Measurements from ENCODE around the gene FBXO47.
"Not testable (repeated sequence)": the region's sequence is repeated elsewhere in the genome, so short reads cannot be mapped to it uniquely, and the experiment has no call there.

FBXO47 gene

GRCh38 chr17:38980490-38981217, 13.5 kb upstream of the FBXO47 start:
- DNase-seq (ENCODE audit: low read depth, low spot score), result no peak

DNA sequence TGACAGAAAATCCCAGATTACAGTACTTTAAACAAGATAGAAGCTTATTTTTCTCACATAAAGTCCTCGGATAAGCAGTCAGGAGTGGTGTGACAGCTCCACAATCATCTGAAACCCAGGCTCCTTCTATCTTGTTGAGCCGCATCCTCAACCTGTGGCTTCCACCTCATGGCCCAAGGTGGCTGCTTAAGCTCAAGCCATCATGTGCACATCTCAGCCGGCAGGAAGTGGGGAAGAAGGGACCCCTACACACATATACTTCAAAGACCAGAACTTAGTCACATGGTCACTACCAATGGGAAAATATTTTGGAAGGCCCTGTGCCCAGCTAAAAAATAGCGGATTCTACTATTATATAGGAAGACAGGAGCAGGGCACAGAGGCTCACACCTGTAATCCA, 11.0 kb upstream of the FBXO47 start:
- no peak for DNase-seq (ENCODE audit: low read depth, low spot score)

- DNase-seq (ENCODE audit: low read depth, low spot score), result not testable (repeated sequence)
Measured at GRCh38 chr17:38976187-38976551, 9.0 kb upstream of the FBXO47 start.

DNA sequence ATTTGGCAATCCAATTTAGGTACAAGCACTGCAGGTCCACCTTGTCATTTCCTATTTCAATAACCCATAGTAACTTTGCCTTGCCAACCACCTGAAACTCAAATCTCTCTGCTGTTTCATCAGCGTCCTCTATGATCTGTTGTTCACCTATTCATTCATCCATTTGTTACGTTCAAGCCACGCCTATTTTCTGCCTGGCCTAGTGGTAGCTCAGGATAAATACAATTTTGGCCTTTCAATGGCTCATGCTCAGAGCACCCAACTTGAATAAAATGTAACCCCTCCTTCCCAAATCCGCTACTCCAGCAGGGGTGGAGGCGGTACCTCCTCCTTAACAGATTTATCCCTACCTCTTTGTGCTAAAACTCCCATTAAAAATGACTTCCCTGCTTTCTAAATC, 3.6 kb upstream of the FBXO47 start:
- DNase-seq (ENCODE audit: low read depth, low spot score), result no peak

DNA sequence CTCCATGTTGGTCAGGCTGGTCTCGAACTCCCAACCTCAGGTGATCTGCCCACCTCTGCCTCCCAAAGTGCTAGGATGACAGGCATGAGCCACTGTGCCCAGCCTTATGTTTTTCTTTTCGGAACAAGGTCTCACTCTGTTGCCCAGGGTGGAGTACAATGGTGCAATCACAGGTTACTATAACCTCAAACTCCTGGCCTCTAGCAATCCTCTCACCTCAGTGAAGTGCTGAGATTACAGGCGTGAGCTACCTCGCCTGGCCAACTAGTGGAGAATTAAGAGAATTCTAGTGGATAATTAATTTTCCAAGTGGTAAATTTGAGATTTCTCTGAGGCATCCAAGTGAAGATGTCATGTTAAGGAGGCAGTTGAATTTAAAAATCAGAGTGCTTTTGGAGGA, 2.9 kb upstream of the FBXO47 start:
- no peak for DNase-seq (ENCODE audit: low read depth, low spot score)

- DNase-seq (ENCODE audit: low read depth, low spot score), result no peak
Measured at GRCh38 chr17:38969281-38969680, 2.1 kb upstream of the FBXO47 start.

DNA sequence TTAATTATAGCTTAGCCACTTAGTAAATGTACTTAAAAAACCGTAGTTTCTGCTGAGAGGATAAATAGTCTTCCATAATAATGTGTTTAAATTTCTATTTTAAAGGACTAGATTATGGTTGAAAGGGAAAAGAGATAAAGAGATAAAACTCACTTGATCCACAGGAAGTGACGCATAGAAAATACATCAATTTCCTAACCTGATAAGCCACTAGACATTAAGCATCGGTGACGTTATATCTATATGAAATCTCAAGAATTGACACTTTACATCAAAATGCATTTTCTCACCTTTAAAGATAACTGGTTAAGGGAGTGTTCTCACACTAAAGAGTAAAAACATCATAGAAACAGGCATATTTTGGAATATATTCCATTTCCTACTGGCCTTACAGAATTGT, 5.8 kb downstream of the FBXO47 start:
- no peak for DNase-seq (ENCODE audit: low read depth, low spot score)

DNA sequence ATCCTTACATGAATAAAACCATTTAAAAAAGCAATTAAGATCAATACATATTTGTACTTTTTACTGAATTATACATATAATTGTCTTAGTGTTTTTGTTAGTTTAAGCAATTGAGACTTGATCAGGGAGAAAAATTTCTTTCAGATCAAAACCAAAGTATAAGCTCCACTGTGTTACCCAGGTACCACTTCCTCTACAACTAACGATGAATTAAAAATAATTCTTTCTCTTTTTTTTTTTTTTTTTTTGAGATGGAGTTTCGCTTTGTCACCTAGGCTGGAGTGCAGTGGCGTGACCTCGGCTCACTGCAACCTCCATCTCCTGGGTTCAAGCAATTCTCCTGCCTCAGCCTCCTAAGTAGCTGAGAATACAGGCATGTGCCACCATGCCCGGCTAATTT, 6.8 kb downstream of the FBXO47 start:
- no peak for DNase-seq (ENCODE audit: low read depth, low spot score)

- no peak for DNase-seq (ENCODE audit: low read depth, low spot score)
Measured at GRCh38 chr17:38959508-38959907, 7.7 kb downstream of the FBXO47 start.

DNA sequence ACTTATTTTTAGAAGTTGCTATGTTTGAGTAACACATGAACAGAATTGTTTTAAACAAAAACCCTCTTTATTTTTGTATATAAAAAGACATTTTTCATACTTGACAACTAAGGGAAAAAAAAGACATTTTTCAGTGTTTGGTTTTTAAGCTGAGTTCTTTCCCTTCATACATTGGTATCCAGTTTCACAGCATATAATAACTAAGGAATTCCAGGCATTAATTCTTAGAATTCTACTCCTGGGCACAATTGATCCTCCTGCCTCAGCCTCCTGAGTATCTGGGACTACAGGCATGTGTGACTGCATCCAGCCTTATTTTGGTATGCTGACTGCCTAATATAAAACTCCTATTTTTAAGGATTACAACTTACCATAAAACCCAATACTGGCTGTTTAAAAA, 8.4 kb downstream of the FBXO47 start:
- DNase-seq (ENCODE audit: low read depth, low spot score), result no peak

GRCh38 chr17:38958326-38958725, 8.9 kb downstream of the FBXO47 start:
- no peak for DNase-seq (ENCODE audit: low read depth, low spot score)

DNA sequence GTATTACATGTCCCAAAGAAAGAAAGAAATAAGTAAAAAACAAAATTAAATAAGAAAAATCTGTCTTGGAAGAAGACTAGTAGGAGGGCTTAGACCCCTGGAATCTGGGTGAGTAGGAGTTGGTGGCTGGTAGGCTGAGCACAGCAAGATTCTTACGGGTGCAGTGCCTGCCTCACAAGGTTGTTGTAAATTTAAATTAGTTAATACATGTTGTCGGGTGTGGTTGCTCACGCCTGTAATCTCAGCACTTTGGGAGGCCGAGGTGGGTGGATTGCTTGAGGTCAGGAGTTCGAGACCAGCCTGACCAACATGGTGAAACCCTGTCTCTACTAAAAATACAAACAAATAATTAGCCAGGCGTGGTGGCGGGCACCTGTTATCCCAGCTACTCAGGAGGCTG, 13.4 kb downstream of the FBXO47 start:
- not testable (repeated sequence) for DNase-seq (ENCODE audit: low read depth, low spot score)

DNA sequence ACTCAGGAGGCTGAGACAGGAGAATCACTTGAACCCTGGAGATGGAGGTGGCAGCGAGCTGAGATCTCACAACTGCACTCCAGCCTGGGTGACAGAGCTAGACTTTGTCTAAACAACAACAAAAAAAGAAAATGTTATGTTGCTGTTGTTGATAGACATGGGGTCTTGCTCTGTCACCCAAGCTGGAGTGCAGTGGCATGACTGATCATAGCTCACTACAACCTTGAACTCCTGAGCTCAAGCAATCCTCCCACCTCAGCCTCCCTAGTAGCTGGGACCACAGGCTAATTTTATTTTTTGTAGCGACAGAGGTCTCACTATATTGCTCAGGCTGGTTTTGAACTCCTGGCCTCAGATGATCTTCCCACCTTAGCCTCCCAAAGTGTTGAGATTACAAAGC, 20.0 kb downstream of the FBXO47 start:
- DNase-seq (ENCODE audit: low read depth, low spot score), result no peak

- DNase-seq (ENCODE audit: low read depth, low spot score), result no peak
Measured at GRCh38 chr17:38943607-38944006, 23.6 kb downstream of the FBXO47 start.

GRCh38 chr17:38942696-38943334, 24.4 kb downstream of the FBXO47 start:
- no peak for DNase-seq (ENCODE audit: low read depth, low spot score)

GRCh38 chr17:38940404-38940803, 26.8 kb downstream of the FBXO47 start:
- DNase-seq (ENCODE audit: low read depth, low spot score), result no peak

DNA sequence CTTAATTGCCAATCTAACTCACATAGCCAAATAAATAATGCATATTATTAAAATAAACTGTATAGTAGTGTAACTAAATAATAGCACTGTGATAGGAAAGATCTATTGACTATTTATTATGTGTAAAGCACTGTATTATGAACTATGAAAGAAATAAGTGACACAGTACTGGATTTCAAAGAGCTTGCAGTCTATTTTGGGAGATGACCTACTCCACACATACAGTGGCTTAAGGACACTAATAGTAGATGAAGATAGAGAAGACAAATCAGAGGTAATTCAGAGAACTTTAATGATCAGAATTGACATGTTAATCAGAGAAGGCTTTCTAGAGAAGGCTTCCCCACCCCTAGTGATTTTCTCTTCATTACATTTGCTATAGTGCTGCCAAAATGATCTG, 27.2 kb downstream of the FBXO47 start:
- no peak for DNase-seq (ENCODE audit: low read depth, low spot score)

DNA sequence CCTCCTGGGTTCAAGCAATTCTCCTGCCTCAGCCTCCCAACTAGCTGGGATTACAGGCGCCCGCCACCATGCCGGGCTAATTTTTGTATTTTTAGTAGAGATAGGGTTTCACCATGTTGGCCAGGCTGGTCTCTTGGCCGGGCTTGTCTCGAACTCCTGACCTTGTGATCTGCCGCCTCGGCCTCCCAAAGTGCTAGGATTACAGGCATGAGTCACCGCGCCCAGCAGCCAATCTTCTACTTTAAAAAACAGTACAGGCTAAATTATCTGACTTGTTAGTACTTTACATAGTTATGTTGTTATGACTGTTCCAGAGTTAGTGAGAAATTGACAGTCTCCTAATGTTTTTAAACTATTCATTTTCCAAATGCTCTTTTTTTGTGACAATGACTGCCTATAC, 33.2 kb downstream of the FBXO47 start:
- DNase-seq (ENCODE audit: low read depth, low spot score), result not testable (repeated sequence)

DNA sequence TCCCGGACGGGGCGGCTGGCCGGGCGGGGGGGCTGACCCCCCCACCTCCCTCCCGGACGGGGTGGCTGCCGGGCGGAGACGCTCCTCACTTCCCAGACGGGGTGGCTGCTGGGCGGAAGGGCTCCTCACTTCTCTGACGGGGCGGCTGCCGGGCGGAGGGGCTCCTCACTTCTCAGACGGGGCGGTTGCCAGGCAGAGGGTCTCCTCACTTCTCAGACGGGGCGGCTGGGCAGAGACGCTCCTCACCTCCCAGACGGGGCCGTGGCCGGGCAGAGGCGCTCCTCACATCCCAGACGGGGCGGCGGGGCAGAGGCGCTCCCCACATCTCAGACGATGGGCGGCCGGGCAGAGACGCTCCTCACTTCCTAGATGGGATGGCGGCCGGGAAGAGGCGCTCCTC, 36.4 kb downstream of the FBXO47 start:
- not testable (repeated sequence) for DNase-seq (ENCODE audit: low read depth, low spot score)

- DNase-seq (ENCODE audit: low read depth, low spot score), result no peak
Measured at GRCh38 chr17:38926293-38927070, 40.7 kb downstream of the FBXO47 start.

GRCh38 chr17:38925263-38925995, 41.8 kb downstream of the FBXO47 start, which contains the start of gene LASP1NB:
LASP1NB (plus strand) TSS chr17:38925614.
- DNase-seq (ENCODE audit: low read depth, low spot score), result no peak

Measured in brain pericyte (primary cell).